GM18870 (cell line): Measurements from ENCODE around the gene OR2J2.
"Not testable (repeated sequence)": the region's sequence is repeated elsewhere in the genome, so short reads cannot be mapped to it uniquely, and the experiment has no call there.

ENCODE experiments used
- ATAC-seq: cut with Tn5 transposase; IDR thresholded peaks from one replicate; pipeline ENCODE4 v1.9.1; 2021; ENCODE audit warnings: moderate library complexity; ENCODE audit not compliant: unreplicated experiment

Gene OR2J2

GRCh38 chr6:29218056-29218455, 47.3 kb downstream of the OR2J2 start:
- ATAC-seq: not testable (repeated sequence)
